CD4-positive, alpha-beta T cell treated with Interleukin-12 subunit alpha and Interleukin-12 subunit beta, for 1 hour (primary cell): Measurements from ENCODE around the gene NTRK3.
A peak's percentile ranks its signal among the peaks of the same experiment; 100 is the strongest.

Experiments used
- DNase-seq: peaks from one replicate; pipeline ENCODE4 v3.0.0-alpha.2; 2020

NTRK3 gene

GRCh38 chr15:88257311-88258092 lies 963 bp upstream of the NTRK3 start:
- DNase-seq: no peak

- no peak for DNase-seq
Measured at GRCh38 chr15:88255484-88256278, 858 bp downstream of the NTRK3 start.

GRCh38 chr15:88255087-88255483 lies 1.5 kb downstream of the NTRK3 start:
- DNase-seq: no peak

- no peak for DNase-seq
Measured at GRCh38 chr15:88252441-88252840, 4.1 kb downstream of the NTRK3 start.

GRCh38 chr15:88250826-88251225 lies 5.7 kb downstream of the NTRK3 start:
- DNase-seq: no peak

GRCh38 chr15:88249220-88249619 lies 7.3 kb downstream of the NTRK3 start:
- DNase-seq: no peak

- no peak for DNase-seq
Measured at GRCh38 chr15:88247914-88248313, 8.6 kb downstream of the NTRK3 start.

GRCh38 chr15:88246666-88247446 lies 9.7 kb downstream of the NTRK3 start:
- DNase-seq: peak; percentile 65

GRCh38 chr15:88246081-88246480 lies 10.5 kb downstream of the NTRK3 start:
- no peak for DNase-seq

- peak; percentile 13 for DNase-seq
Measured at GRCh38 chr15:88243895-88244787, 12.4 kb downstream of the NTRK3 start.

- no peak for DNase-seq
Measured at GRCh38 chr15:88242586-88243555, 13.7 kb downstream of the NTRK3 start.

GRCh38 chr15:88241461-88241860 lies 15.1 kb downstream of the NTRK3 start:
- DNase-seq: no peak

- no peak for DNase-seq
Measured at GRCh38 chr15:88241060-88241459, 15.5 kb downstream of the NTRK3 start.

- no peak for DNase-seq
Measured at GRCh38 chr15:88239594-88239993, 16.9 kb downstream of the NTRK3 start.

- DNase-seq: no peak
Measured at GRCh38 chr15:88238618-88239430, 17.7 kb downstream of the NTRK3 start.

GRCh38 chr15:88234711-88235110 lies 21.8 kb downstream of the NTRK3 start:
- no peak for DNase-seq

GRCh38 chr15:88233921-88234320 lies 22.6 kb downstream of the NTRK3 start:
- DNase-seq: no peak

GRCh38 chr15:88232771-88233201 lies 23.8 kb downstream of the NTRK3 start:
- no peak for DNase-seq

GRCh38 chr15:88231909-88232644 lies 24.5 kb downstream of the NTRK3 start:
- no peak for DNase-seq
